ENCODE measurements around the gene TBC1D21. TPM values are rescaled to one million over a fixed set of nuclear protein-coding genes. Genes with fewer than 3 reads are reported as not detected.
A peak's percentile ranks its signal among the peaks of the same experiment; 100 is the strongest.

TBC1D21 gene
- total RNA-seq, 1 experiment from 2014 or later = not detected

DNA sequence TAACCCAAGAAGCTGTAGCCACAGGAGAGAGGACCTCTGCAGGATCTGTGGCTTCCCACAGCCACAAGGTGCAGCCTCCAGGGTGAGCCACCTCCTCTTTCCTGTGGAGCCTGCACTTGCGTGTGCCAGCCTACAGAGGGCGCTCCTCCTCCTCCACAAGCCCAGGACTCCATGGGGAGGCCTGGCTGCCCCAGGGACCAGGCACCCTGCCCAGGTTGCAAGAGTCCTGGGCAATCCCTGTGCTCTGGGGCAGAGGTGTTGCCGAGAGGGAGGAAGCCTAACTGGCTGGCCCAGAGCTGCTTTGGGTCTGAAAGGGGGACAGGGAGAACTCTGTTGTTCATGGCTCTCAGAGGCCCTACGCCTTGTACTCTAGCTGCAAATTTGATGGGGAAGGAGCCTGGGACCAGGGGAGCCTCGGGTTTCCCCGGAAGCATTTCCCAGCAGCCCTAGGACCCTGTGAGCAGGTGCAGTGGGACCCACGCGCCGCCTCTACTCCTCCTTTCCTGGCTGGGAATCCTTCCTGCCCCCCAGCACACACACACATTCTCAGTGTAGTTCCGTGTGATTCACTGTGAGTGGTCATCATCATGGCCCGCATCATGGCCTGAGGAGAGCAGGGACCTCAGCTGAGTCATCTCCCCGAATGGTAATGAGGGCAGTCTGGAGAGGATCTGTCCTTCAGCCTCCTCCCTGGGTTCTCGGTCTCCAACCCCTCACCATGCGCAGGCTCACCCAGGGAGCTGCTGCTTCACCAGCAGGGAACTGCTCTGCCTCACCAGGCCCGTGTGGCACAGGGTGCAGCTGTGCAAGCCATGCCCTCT is 24.3 kb downstream of the TBC1D21 start:
- Histone ChIP-seq H3F3A (ENCODE audit: insufficient read depth, low read depth) (peaks cover 7% of the 10 kb centered on the region; the same call in 1 of the 2 replicates), H3K4me2 (peak overlapping the region; percentile 44), H3K27ac (peak overlapping the region; percentile 62), H3K4me3 (no peak overlapping the region), H3K27me3 (ENCODE audit: insufficient read depth, low read depth) (no peaks in the 10 kb centered on the region), H3K79me2 (ENCODE audit: low read depth) (no peaks in the 10 kb centered on the region), H2AFZ (no peak overlapping the region), H3K9me2 (ENCODE audit: insufficient read depth) (no peaks in the 10 kb centered on the region), H4K20me1 (ENCODE audit: insufficient read depth) (no peaks in the 10 kb centered on the region), H3K36me3 (ENCODE audit: low read depth) (no peaks in the 10 kb centered on the region), H3K4me1 (replicated peaks; ENCODE audit: insufficient read depth) (peaks cover 18% of the 10 kb centered on the region), H3K9me3 (ENCODE audit: insufficient read depth, low read depth) (no peaks in the 10 kb centered on the region)
- ChIA-PET POLR2A (ENCODE audit: unreplicated experiment) (no interaction called here), CTCF (interaction anchor here (0.6 kb wide), 2 partner anchors 13 to 59 kb away, joined by 3 to 9 read pairs; no protein-coding TSS in a partner anchor)
- BruUV-seq (replicated peaks) = no TSS peak
- TF ChIP-seq CTCF (conservative IDR thresholded peaks at IDR 0.05) (peak; percentile 98), EZH2 (IDR thresholded peaks at IDR 0.05; ENCODE audit: low read depth) (no peak)
- intact Hi-C loops (cut with micrococcal nuclease; ENCODE audit: unreplicated experiment) = loop anchor here (2.0 to 5.0 kb wide), 2 partner anchors 29 to 65 kb away; partner anchors contain the start of gene LOXL1
- peak; percentile 58 to 61 for DNase-seq

GRCh38 chr15:73899197-73900094 is 26.1 kb downstream of the TBC1D21 start:
- Histone ChIP-seq H3K79me2 (ENCODE audit: low read depth) (no peaks in the 10 kb centered on the region), H2AFZ (no peak overlapping the region), H4K20me1 (ENCODE audit: insufficient read depth) (no peaks in the 10 kb centered on the region), H3K27me3 (ENCODE audit: insufficient read depth, low read depth) (no peaks in the 10 kb centered on the region), H3K4me2 (no peak overlapping the region), H3K36me3 (ENCODE audit: low read depth) (no peaks in the 10 kb centered on the region), H3K9me2 (ENCODE audit: insufficient read depth) (no peaks in the 10 kb centered on the region), H3K4me1 (replicated peaks; ENCODE audit: insufficient read depth) (peaks cover 18% of the 10 kb centered on the region), H3K27ac (no peak overlapping the region), H3K9me3 (ENCODE audit: insufficient read depth, low read depth) (no peaks in the 10 kb centered on the region), H3K4me3 (no peak overlapping the region), H3F3A (ENCODE audit: insufficient read depth, low read depth) (peaks cover 7% of the 10 kb centered on the region; the same call in 1 of the 2 replicates)
- intact Hi-C loops (cut with micrococcal nuclease; ENCODE audit: unreplicated experiment) = loop anchor here (5.0 to 10.0 kb wide), 2 partner anchors 63 to 185 kb away; no protein-coding TSS in a partner anchor
- POLR2A ChIA-PET (ENCODE audit: unreplicated experiment) = no interaction called here
- CTCF ChIA-PET = no interaction called here
- BruUV-seq (replicated peaks) = no TSS peak
- no peak for TF ChIP-seq EZH2 (IDR thresholded peaks at IDR 0.05; ENCODE audit: low read depth)
- no peak for TF ChIP-seq CTCF (conservative IDR thresholded peaks at IDR 0.05)
- DNase-seq = no peak

- Histone ChIP-seq H3K79me2 (ENCODE audit: low read depth) (no peaks in the 10 kb centered on the region), H2AFZ (no peak overlapping the region), H3F3A (ENCODE audit: insufficient read depth, low read depth) (peaks cover 7% of the 10 kb centered on the region; the same call in 1 of the 2 replicates), H4K20me1 (ENCODE audit: insufficient read depth) (no peaks in the 10 kb centered on the region), H3K9me2 (ENCODE audit: insufficient read depth) (no peaks in the 10 kb centered on the region), H3K27me3 (ENCODE audit: insufficient read depth, low read depth) (no peaks in the 10 kb centered on the region), H3K4me3 (no peak overlapping the region), H3K4me2 (no peak overlapping the region), H3K4me1 (replicated peaks; ENCODE audit: insufficient read depth) (peaks cover 18% of the 10 kb centered on the region), H3K9me3 (ENCODE audit: insufficient read depth, low read depth) (no peaks in the 10 kb centered on the region), H3K27ac (no peak overlapping the region), H3K36me3 (ENCODE audit: low read depth) (no peaks in the 10 kb centered on the region)
- POLR2A ChIA-PET (ENCODE audit: unreplicated experiment) = interaction anchor here (0.5 kb wide), 1 partner anchor 15 kb away, joined by 10 read pairs; no protein-coding TSS in a partner anchor
- no peak for DNase-seq
- BruUV-seq (replicated peaks) = no TSS peak
- no peak for TF ChIP-seq CTCF (conservative IDR thresholded peaks at IDR 0.05)
- TF ChIP-seq EZH2 (IDR thresholded peaks at IDR 0.05; ENCODE audit: low read depth) = no peak
- intact Hi-C loops (cut with micrococcal nuclease; ENCODE audit: unreplicated experiment) = loop anchor here (10.0 kb wide), 1 partner anchor 185 kb away; no protein-coding TSS in a partner anchor
- CTCF ChIA-PET = no interaction called here
These were observed 26.8 kb downstream of the TBC1D21 start for GRCh38 chr15:73900095-73900712.

Data from PC-9 (cell line).